Activated CD4-positive, alpha-beta memory T cell treated with anti-CD3 and anti-CD28 coated beads for 36 hours (primary cell): ENCODE results near the gene FBXO4. TPM values are rescaled to one million over a fixed set of nuclear protein-coding genes. Genes with fewer than 3 reads are reported as not detected.
"Not testable (repeated sequence)": the region's sequence is repeated elsewhere in the genome, so short reads cannot be mapped to it uniquely, and the experiment has no call there.

Experiments
- CTCF ChIA-PET: fragments of 350-600 bp; sonication (Branson Sonifier 250); formaldehyde crosslinking; loops from one replicate; lab custom pipeline; 2021; ENCODE audit warnings: antibody characterized with exemption, inconsistent platforms; lab: Charles Lee
- POLR2A ChIA-PET: fragments of 350-600 bp; sonication (Branson Sonifier 250); formaldehyde crosslinking; loops from one replicate; lab custom pipeline; 2021; ENCODE audit warnings: antibody characterized with exemption; lab: Charles Lee
- DNase-seq: peaks from one replicate; pipeline ENCODE4 v3.0.0-alpha.2; 2020
- H3K27ac Mint-ChIP-seq: one replicate; pipeline ENCODE4 v1.8.0; 2021; ENCODE audit warnings: mixed read lengths
- H3K27me3 Mint-ChIP-seq: one replicate; pipeline ENCODE4 v1.8.0; 2021; ENCODE audit warnings: mixed read lengths
- H3K36me3 Mint-ChIP-seq: one replicate; pipeline ENCODE4 v1.8.0; 2021; ENCODE audit warnings: mixed read lengths
- H3K4me1 Mint-ChIP-seq: one replicate; pipeline ENCODE4 v1.8.0; 2021; ENCODE audit warnings: low read depth, mixed read lengths
- H3K4me3 Mint-ChIP-seq: one replicate; pipeline ENCODE4 v1.8.0; 2021; ENCODE audit warnings: mild to moderate bottlenecking, mixed read lengths
- H3K9me3 Mint-ChIP-seq: one replicate; pipeline ENCODE4 v1.8.0; 2021; ENCODE audit warnings: mixed read lengths
- intact Hi-C: fragments of 100-400 bp; cut with micrococcal nuclease; formaldehyde crosslinking; loops from one replicate; pipeline ENCODE4 v1.15.1; 2023
- total RNA-seq, 2 experiments: library from RNA; stranded (reverse); gene quantifications; one replicate each; pipeline ENCODE4 v1.2.3, GENCODE V29; 2021

Gene FBXO4
- total RNA-seq, 2 experiments from 2014 or later: 20.4 to 21.7 TPM

GRCh38 chr5:41925555-41925951, 472 bp downstream of the FBXO4 start:
- Mint-ChIP-seq H3K36me3 (peaks cover 9% of the 10 kb centered on the region), H3K4me3 (peak overlapping the region; percentile 90), H3K4me1 (peaks cover 23% of the 10 kb centered on the region), H3K27me3 (no peaks in the 10 kb centered on the region), H3K9me3 (no peaks in the 10 kb centered on the region), H3K27ac (peak overlapping the region; percentile 92)
- peak; percentile 41 for DNase-seq
- ChIA-PET POLR2A (interaction anchor here (0.9 to 2.5 kb wide), 5 partner anchors 14 to 160 kb away, joined by 3 to 19 read pairs (median 5); partner anchors contain the start of genes OXCT1 and RIMOC1), CTCF (interaction anchor here (0.7 to 1.7 kb wide), 11 partner anchors 9 to 827 kb away, joined by 3 to 13 read pairs (median 3); partner anchors contain the start of gene RIMOC1)
- intact Hi-C loops: loop anchor here (1.0 kb wide), 3 partner anchors 21 to 69 kb away; partner anchors contain the start of genes OXCT1 and RIMOC1

GRCh38 chr5:41927604-41928003, 2.5 kb downstream of the FBXO4 start:
- ChIA-PET CTCF (interaction anchor here (1.1 to 1.8 kb wide), 2 partner anchors 71 to 130 kb away, joined by 5 to 7 read pairs; no protein-coding TSS in a partner anchor), POLR2A (interaction anchor here (0.6 kb wide), 1 partner anchor 77 kb away, joined by 3 read pairs; no protein-coding TSS in a partner anchor)
- Mint-ChIP-seq H3K27me3 (no peaks in the 10 kb centered on the region), H3K36me3 (peaks cover 27% of the 10 kb centered on the region), H3K27ac (no peak overlapping the region), H3K4me1 (peaks cover 21% of the 10 kb centered on the region), H3K9me3 (no peaks in the 10 kb centered on the region), H3K4me3 (no peak overlapping the region)
- no peak for DNase-seq
- intact Hi-C loops: no loop called here

- intact Hi-C loops: no loop called here
- ChIA-PET CTCF (interaction anchor here (0.5 to 1.6 kb wide), 4 partner anchors 73 to 134 kb away, joined by 3 to 4 read pairs (median 3); no protein-coding TSS in a partner anchor), POLR2A (no interaction called here)
- no peaks in the 10 kb centered on the region for H3K9me3 Mint-ChIP-seq
- no peak for DNase-seq
- H3K27me3 Mint-ChIP-seq: no peaks in the 10 kb centered on the region
- no peak overlapping the region for H3K27ac Mint-ChIP-seq
- H3K36me3 Mint-ChIP-seq: peaks cover 32% of the 10 kb centered on the region
- H3K4me1 Mint-ChIP-seq: peaks cover 21% of the 10 kb centered on the region
- no peak overlapping the region for H3K4me3 Mint-ChIP-seq
Observed at GRCh38 chr5:41929035-41929434, 4.0 kb downstream of the FBXO4 start.

DNA sequence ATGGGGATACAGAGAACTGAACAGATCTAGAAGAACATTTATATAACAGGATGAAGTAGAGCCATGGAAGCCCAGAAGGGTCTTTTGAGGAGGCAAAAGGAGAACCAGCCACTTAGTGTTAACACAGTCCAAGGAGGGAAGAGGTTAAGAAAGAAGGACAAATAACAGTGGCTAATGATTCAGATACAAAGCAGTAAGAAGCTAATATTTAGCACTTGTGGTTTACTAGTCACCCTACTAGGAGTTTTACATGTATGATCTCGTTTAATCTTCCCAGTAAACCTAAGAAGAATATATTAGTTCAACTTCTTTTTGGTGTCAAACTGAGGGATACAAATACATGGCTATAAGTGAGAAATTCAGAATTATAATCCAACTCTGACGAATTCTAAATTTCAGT, 7.7 kb downstream of the FBXO4 start:
- ChIA-PET CTCF (no interaction called here), POLR2A (no interaction called here)
- Mint-ChIP-seq H3K36me3 (peaks cover 41% of the 10 kb centered on the region), H3K9me3 (no peaks in the 10 kb centered on the region), H3K4me3 (no peak overlapping the region), H3K4me1 (no peaks in the 10 kb centered on the region), H3K27me3 (no peaks in the 10 kb centered on the region), H3K27ac (no peak overlapping the region)
- no peak for DNase-seq
- intact Hi-C loops: no loop called here

DNA sequence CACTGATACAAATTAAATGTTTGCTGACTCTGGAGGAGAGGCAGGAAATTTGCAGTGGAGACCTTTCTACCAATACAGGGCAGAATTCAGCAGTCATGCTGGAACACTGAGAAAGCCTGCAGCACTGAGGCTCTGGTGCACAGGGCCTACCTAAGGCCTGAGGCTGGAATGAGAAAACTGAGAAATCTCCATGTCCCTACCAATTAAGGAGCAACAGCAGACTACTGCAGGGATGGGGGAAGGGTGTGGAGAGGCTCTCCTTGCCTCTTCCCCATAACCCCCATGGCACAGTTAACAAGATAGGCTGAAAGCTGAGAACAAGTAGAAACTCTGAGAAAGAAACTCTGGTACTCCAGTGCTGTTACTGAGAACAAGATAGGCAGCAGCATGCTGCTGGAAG, 10.5 kb downstream of the FBXO4 start:
- H3K36me3 Mint-ChIP-seq: peaks cover 39% of the 10 kb centered on the region
- POLR2A ChIA-PET: no interaction called here

DNA sequence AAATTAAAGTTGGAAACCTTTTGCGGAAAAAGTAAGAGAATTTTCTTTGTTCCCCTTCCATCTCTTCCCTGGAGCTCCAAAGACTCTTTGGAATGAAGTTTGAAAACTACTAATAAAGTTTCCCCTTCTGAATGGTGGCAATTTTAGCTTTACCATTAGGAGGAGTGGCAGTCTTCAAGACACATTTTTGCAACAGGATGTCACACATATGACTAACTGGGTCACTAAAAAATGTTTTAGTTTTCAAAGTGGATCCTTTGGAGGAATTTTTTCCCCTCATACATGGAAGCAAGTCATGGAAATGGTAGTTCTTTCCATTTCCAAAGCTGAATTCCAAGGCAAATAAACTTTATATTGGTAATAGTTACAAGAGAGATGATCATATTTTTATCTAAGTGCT, 15.6 kb downstream of the FBXO4 start:
- Mint-ChIP-seq H3K27ac (no peak overlapping the region), H3K27me3 (no peaks in the 10 kb centered on the region), H3K36me3 (peaks cover 13% of the 10 kb centered on the region), H3K4me1 (no peaks in the 10 kb centered on the region), H3K9me3 (no peaks in the 10 kb centered on the region), H3K4me3 (no peak overlapping the region)
- ChIA-PET CTCF (no interaction called here), POLR2A (no interaction called here)
- intact Hi-C loops: no loop called here
- no peak for DNase-seq

More for the DNA sequence above, 10.5 kb downstream of the FBXO4 start:
- CTCF ChIA-PET: interaction anchor here (2.3 kb wide), 1 partner anchor 80 kb away, joined by 5 read pairs; no protein-coding TSS in a partner anchor
- Mint-ChIP-seq H3K27me3 (no peaks in the 10 kb centered on the region), H3K4me3 (no peak overlapping the region), H3K27ac (no peak overlapping the region), H3K9me3 (no peaks in the 10 kb centered on the region), H3K4me1 (no peaks in the 10 kb centered on the region)
- intact Hi-C loops: no loop called here
- DNase-seq: no peak

- POLR2A ChIA-PET, H3K4me3 Mint-ChIP-seq, DNase-seq, intact Hi-C loops, H3K36me3 Mint-ChIP-seq, H3K4me1 Mint-ChIP-seq, CTCF ChIA-PET, H3K27ac Mint-ChIP-seq, H3K27me3 Mint-ChIP-seq: not testable (repeated sequence)
- peaks cover 14% of the 10 kb centered on the region for H3K9me3 Mint-ChIP-seq
Observed at GRCh38 chr5:41945332-41945955, 20.4 kb downstream of the FBXO4 start.

DNA sequence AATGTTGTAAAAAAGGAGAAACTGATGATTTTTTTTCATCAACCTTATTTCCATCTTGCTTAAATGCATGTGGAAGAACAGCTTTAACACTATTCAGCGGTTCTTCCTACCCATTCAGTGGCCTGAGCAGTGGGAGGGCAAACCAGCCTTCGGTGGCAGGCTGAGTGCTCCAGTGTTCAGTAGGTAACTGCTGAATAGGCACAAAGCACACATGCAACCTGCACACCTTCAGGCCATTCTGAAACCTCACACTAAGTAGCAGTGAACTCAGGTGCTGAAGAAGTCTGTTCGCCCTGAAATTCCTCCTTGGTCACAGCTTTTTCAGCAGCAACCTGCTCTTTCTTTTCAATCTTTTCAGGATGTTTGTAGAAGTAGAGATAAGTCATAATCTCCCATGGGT, 26.1 kb downstream of the FBXO4 start:
- ChIA-PET CTCF (no interaction called here), POLR2A (no interaction called here)
- H3K9me3 Mint-ChIP-seq: peaks cover 17% of the 10 kb centered on the region
- intact Hi-C loops: no loop called here
- H3K4me3 Mint-ChIP-seq: no peak overlapping the region
- H3K27me3 Mint-ChIP-seq: peaks cover 2% of the 10 kb centered on the region
- H3K4me1 Mint-ChIP-seq: no peaks in the 10 kb centered on the region
- no peaks in the 10 kb centered on the region for H3K36me3 Mint-ChIP-seq
- DNase-seq: no peak
- H3K27ac Mint-ChIP-seq: no peak overlapping the region

DNA sequence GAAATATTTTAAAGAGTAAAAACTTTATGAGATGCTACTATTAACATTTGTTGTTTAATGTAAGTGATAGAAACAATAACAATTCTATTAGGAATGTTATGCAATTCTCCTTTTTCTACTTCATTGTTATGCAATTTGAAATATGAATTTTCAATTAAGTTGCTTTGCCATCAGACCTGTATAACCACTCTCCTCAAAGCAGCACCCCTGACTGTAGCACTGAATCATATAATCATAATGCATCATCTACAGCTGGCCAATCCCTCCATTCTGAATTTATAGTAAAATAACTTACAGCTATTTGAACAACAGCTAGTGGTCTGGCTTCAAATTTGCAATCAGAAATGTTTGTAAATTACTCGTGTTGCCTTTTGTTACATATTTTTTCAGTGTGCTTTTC, 29.2 kb downstream of the FBXO4 start:
- intact Hi-C loops: no loop called here
- CTCF ChIA-PET: no interaction called here

GRCh38 chr5:41955432-41956024, 30.4 kb downstream of the FBXO4 start:
- peaks cover 23% of the 10 kb centered on the region for H3K9me3 Mint-ChIP-seq
- no peak overlapping the region for H3K27ac Mint-ChIP-seq
- intact Hi-C loops: no loop called here
- CTCF ChIA-PET: no interaction called here
- no peak overlapping the region for H3K4me3 Mint-ChIP-seq
- H3K27me3 Mint-ChIP-seq: peaks cover 5% of the 10 kb centered on the region
- no peaks in the 10 kb centered on the region for H3K4me1 Mint-ChIP-seq
- POLR2A ChIA-PET: no interaction called here
- H3K36me3 Mint-ChIP-seq: peaks cover 2% of the 10 kb centered on the region
- no peak for DNase-seq

More for the DNA sequence above, 29.2 kb downstream of the FBXO4 start:
- DNase-seq: no peak
- Mint-ChIP-seq H3K36me3 (peaks cover 2% of the 10 kb centered on the region), H3K9me3 (peaks cover 21% of the 10 kb centered on the region), H3K4me3 (no peak overlapping the region), H3K27ac (no peak overlapping the region), H3K27me3 (peaks cover 5% of the 10 kb centered on the region), H3K4me1 (no peaks in the 10 kb centered on the region)
- POLR2A ChIA-PET: no interaction called here

GRCh38 chr5:41956943-41957342, 31.9 kb downstream of the FBXO4 start:
- Mint-ChIP-seq H3K27me3 (peaks cover 2% of the 10 kb centered on the region), H3K27ac (no peak overlapping the region), H3K4me1 (no peaks in the 10 kb centered on the region), H3K4me3 (no peak overlapping the region), H3K36me3 (peaks cover 5% of the 10 kb centered on the region), H3K9me3 (peaks cover 33% of the 10 kb centered on the region)
- no peak for DNase-seq
- ChIA-PET CTCF (no interaction called here), POLR2A (no interaction called here)
- intact Hi-C loops: no loop called here

DNA sequence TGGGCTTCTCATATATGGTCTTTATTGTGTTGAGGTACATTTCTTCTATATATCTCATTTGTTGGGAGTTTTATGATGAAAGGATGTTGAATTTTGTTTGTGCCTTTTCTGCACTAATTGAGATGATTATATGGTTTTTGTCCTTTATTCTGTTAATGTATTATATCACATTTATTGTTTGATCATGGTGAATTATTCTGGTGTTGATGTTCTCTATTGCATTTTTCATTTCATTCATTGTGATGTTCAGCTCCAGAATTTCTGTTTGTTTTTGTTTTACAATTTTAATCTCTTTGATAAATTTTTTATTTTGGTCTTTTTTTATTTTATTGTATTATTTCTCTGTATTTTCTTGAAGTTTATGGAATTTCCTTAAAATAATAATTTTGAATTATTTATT, 35.4 kb downstream of the FBXO4 start:
- no peak for DNase-seq
- no peaks in the 10 kb centered on the region for H3K4me1 Mint-ChIP-seq
- H3K9me3 Mint-ChIP-seq: peaks cover 36% of the 10 kb centered on the region
- ChIA-PET POLR2A (no interaction called here), CTCF (interaction anchor here (0.6 kb wide), 2 partner anchors 133 to 1508 kb away, joined by 3 read pairs; no protein-coding TSS in a partner anchor)
- peaks cover 5% of the 10 kb centered on the region for H3K36me3 Mint-ChIP-seq
- intact Hi-C loops: no loop called here
- peaks cover 2% of the 10 kb centered on the region for H3K27me3 Mint-ChIP-seq
- no peak overlapping the region for H3K4me3 Mint-ChIP-seq
- H3K27ac Mint-ChIP-seq: no peak overlapping the region
